CD4-positive, alpha-beta T cell treated with Interleukin-10 for 1 hour (primary cell): ENCODE data around the gene TBC1D22A.

Experiments
- DNase-seq: peaks from one replicate; pipeline ENCODE4 v3.0.0-alpha.2; 2020

Gene TBC1D22A

GRCh38 chr22:46843821-46844255 is 81.4 kb downstream of the TBC1D22A start:
- no peak for DNase-seq

- no peak for DNase-seq
Measured at GRCh38 chr22:46844606-46845210, 82.3 kb downstream of the TBC1D22A start.

- no peak for DNase-seq
Measured at GRCh38 chr22:46845296-46846149, 83.1 kb downstream of the TBC1D22A start.

- DNase-seq: no peak
Measured at GRCh38 chr22:46846150-46846831, 83.8 kb downstream of the TBC1D22A start.

GRCh38 chr22:46846832-46847355 is 84.4 kb downstream of the TBC1D22A start:
- no peak for DNase-seq

- DNase-seq: no peak
Measured at GRCh38 chr22:46848197-46848596, 85.7 kb downstream of the TBC1D22A start.

GRCh38 chr22:46849101-46849500 is 86.7 kb downstream of the TBC1D22A start:
- no peak for DNase-seq

- DNase-seq: no peak
Measured at GRCh38 chr22:46849951-46850350, 87.5 kb downstream of the TBC1D22A start.

- DNase-seq: no peak
Measured at GRCh38 chr22:46851311-46851710, 88.9 kb downstream of the TBC1D22A start.

- no peak for DNase-seq
Measured at GRCh38 chr22:46851941-46852340, 89.5 kb downstream of the TBC1D22A start.

GRCh38 chr22:46852771-46853170 is 90.3 kb downstream of the TBC1D22A start:
- DNase-seq: no peak

- DNase-seq: no peak
Measured at GRCh38 chr22:46853191-46853590, 90.7 kb downstream of the TBC1D22A start.

- DNase-seq: no peak
Measured at GRCh38 chr22:46854125-46854870, 91.8 kb downstream of the TBC1D22A start.

GRCh38 chr22:46855681-46856080 is 93.2 kb downstream of the TBC1D22A start:
- DNase-seq: no peak

GRCh38 chr22:46856661-46857060 is 94.2 kb downstream of the TBC1D22A start:
- DNase-seq: no peak

- no peak for DNase-seq
Measured at GRCh38 chr22:46857142-46857884, 94.9 kb downstream of the TBC1D22A start.

GRCh38 chr22:46857885-46858143 is 95.4 kb downstream of the TBC1D22A start:
- DNase-seq: no peak

- DNase-seq: no peak
Measured at GRCh38 chr22:46858181-46858771, 95.8 kb downstream of the TBC1D22A start.

GRCh38 chr22:46860562-46860961 is 98.1 kb downstream of the TBC1D22A start:
- no peak for DNase-seq

GRCh38 chr22:46861468-46862367 is 99.3 kb downstream of the TBC1D22A start:
- no peak for DNase-seq
